OCI-LY1 (cell line): Measurements from ENCODE around the gene B3GLCT.

Source experiments
- H2AFZ ChIP-seq: fragments of 200-600 bp; sonication (generic), shearing (Covaris generic); 2 replicates; pipeline ENCODE4 v1.6.0; 2014; ENCODE audit warnings: antibody characterized with exemption, mild to moderate bottlenecking, low read length
- H3F3A ChIP-seq: fragments of 200-600 bp; sonication (generic), shearing (Covaris generic); 2 replicates; pipeline ENCODE4 v1.6.0; 2014; ENCODE audit warnings: mild to moderate bottlenecking, antibody characterized with exemption, low read length, moderate library complexity; ENCODE audit not compliant: insufficient read depth
- H3K27ac ChIP-seq: fragments of 200-600 bp; sonication (generic); 2 replicates; pipeline ENCODE4 v1.5.1; 2014; ENCODE audit warnings: low read length, mixed run types, mild to moderate bottlenecking, low read depth; ENCODE audit not compliant: poor library complexity, severe bottlenecking
- H3K27me3 ChIP-seq: fragments of 200-600 bp; sonication (generic); 2 replicates; pipeline ENCODE4 v1.6.0; 2014; ENCODE audit warnings: antibody characterized with exemption, mild to moderate bottlenecking, low read length, moderate library complexity; ENCODE audit not compliant: insufficient read depth
- H3K36me3 ChIP-seq: fragments of 200-600 bp; sonication (generic); 2 replicates; pipeline ENCODE4 v1.6.1; 2014; ENCODE audit warnings: mild to moderate bottlenecking, antibody characterized with exemption, low read length, moderate library complexity, mixed read lengths; ENCODE audit not compliant: insufficient read depth
- H3K4me1 ChIP-seq: fragments of 200-600 bp; sonication (generic); 2 replicates; pipeline ENCODE4 v1.5.1; 2014; ENCODE audit warnings: mild to moderate bottlenecking, low read length, moderate library complexity; ENCODE audit not compliant: insufficient read depth, severe bottlenecking
- H3K4me2 ChIP-seq: fragments of 200-600 bp; sonication (generic), shearing (Covaris generic); 2 replicates; pipeline ENCODE4 v1.6.1; 2014; ENCODE audit warnings: low read length
- H3K4me3 ChIP-seq: fragments of 200-600 bp; sonication (generic); 2 replicates; pipeline ENCODE4 v1.5.1; 2014; ENCODE audit warnings: low read length, low read depth, mild to moderate bottlenecking, mixed read lengths; ENCODE audit not compliant: poor library complexity, severe bottlenecking
- H3K79me2 ChIP-seq: fragments of 200-600 bp; shearing (Covaris generic); 2 replicates; pipeline ENCODE4 v1.6.1; 2016; ENCODE audit warnings: mixed run types, low read length, mixed read lengths; ENCODE audit not compliant: insufficient read depth
- H3K9ac ChIP-seq: fragments of 200-600 bp; sonication (generic), shearing (Covaris generic); 2 replicates; pipeline ENCODE4 v1.6.1; 2014; ENCODE audit warnings: mild to moderate bottlenecking, low read length, mixed read lengths
- H3K9me2 ChIP-seq: fragments of 200-600 bp; sonication (generic), shearing (Covaris generic); 2 replicates; pipeline ENCODE4 v1.6.1; 2014; ENCODE audit warnings: low read depth, mild to moderate bottlenecking, low read length, mixed read lengths
- H3K9me3 ChIP-seq: fragments of 200-600 bp; shearing (Covaris generic); 2 replicates; pipeline ENCODE4 v1.6.1; 2014; ENCODE audit warnings: low read length, mixed read lengths
- H4K20me1 ChIP-seq: fragments of 200-600 bp; sonication (generic), shearing (Covaris generic); 2 replicates; pipeline ENCODE4 v1.6.0; 2016; ENCODE audit warnings: mild to moderate bottlenecking, low read length; ENCODE audit not compliant: insufficient read depth
- CTCF ChIP-seq: fragments of 200-600 bp; sonication (generic), shearing (Covaris generic); IDR thresholded peaks from 2 replicates; pipeline ENCODE4 v1.5.1; 2017; ENCODE audit warnings: mild to moderate bottlenecking, antibody characterized with exemption, low read length, moderate library complexity, mixed read lengths
- EZH2 ChIP-seq: fragments of 200-600 bp; sonication (generic), shearing (Covaris generic); IDR thresholded peaks from 2 replicates; pipeline ENCODE4 v1.8.0; 2017; ENCODE audit warnings: borderline replicate concordance, mixed run types, mild to moderate bottlenecking, antibody characterized with exemption, low read length, moderate library complexity, mixed read lengths

Gene B3GLCT

GRCh38 chr13:31192306-31192705, 7.5 kb upstream of the B3GLCT start:
- no peak overlapping the region for H2AFZ ChIP-seq
- H3K27ac ChIP-seq = no peak overlapping the region
- no peak overlapping the region for H3K9ac ChIP-seq
- H3K36me3 ChIP-seq = no peaks in the 10 kb centered on the region
- H3K79me2 ChIP-seq = no peaks in the 10 kb centered on the region
- no peak overlapping the region for H3K4me3 ChIP-seq
- H3K4me2 ChIP-seq = no peak overlapping the region
- no peaks in the 10 kb centered on the region for H3K9me3 ChIP-seq
- no peaks in the 10 kb centered on the region for H3K4me1 ChIP-seq
- no peaks in the 10 kb centered on the region for H4K20me1 ChIP-seq
- no peaks in the 10 kb centered on the region for H3K9me2 ChIP-seq
- H3K27me3 ChIP-seq = no peaks in the 10 kb centered on the region; the same call in 1 of the 2 replicates
- no peaks in the 10 kb centered on the region for H3F3A ChIP-seq
- no peak for TF ChIP-seq EZH2
- no peak for TF ChIP-seq CTCF

GRCh38 chr13:31195616-31196015, 4.2 kb upstream of the B3GLCT start:
- Histone ChIP-seq H3K9me2 (no peaks in the 10 kb centered on the region), H2AFZ (no peak overlapping the region), H3K9me3 (no peaks in the 10 kb centered on the region), H3K27ac (no peak overlapping the region), H4K20me1 (no peaks in the 10 kb centered on the region), H3F3A (no peaks in the 10 kb centered on the region), H3K4me1 (peaks cover 4% of the 10 kb centered on the region), H3K4me2 (no peak overlapping the region), H3K79me2 (no peaks in the 10 kb centered on the region), H3K27me3 (no peaks in the 10 kb centered on the region; the same call in 1 of the 2 replicates), H3K36me3 (no peaks in the 10 kb centered on the region), H3K9ac (no peak overlapping the region), H3K4me3 (no peak overlapping the region)
- TF ChIP-seq EZH2 (no peak), CTCF (no peak)

- Histone ChIP-seq H3K79me2 (no peaks in the 10 kb centered on the region), H3K4me3 (no peak overlapping the region), H3K4me1 (peaks cover 11% of the 10 kb centered on the region), H3K27me3 (no peaks in the 10 kb centered on the region; the same call in 1 of the 2 replicates), H3K27ac (no peak overlapping the region), H3K9ac (no peak overlapping the region), H3K9me2 (no peaks in the 10 kb centered on the region), H4K20me1 (no peaks in the 10 kb centered on the region), H3K36me3 (no peaks in the 10 kb centered on the region), H3K4me2 (no peak overlapping the region), H2AFZ (no peak overlapping the region), H3K9me3 (no peaks in the 10 kb centered on the region), H3F3A (no peaks in the 10 kb centered on the region)
- TF ChIP-seq CTCF = no peak
- no peak for TF ChIP-seq EZH2
These were observed 2.8 kb upstream of the B3GLCT start for GRCh38 chr13:31196992-31197391.
